ENCODE results near the gene EXOC3L4.
A peak's percentile ranks its signal among the peaks of the same experiment; 100 is the strongest.

The EXOC3L4 gene

DNA sequence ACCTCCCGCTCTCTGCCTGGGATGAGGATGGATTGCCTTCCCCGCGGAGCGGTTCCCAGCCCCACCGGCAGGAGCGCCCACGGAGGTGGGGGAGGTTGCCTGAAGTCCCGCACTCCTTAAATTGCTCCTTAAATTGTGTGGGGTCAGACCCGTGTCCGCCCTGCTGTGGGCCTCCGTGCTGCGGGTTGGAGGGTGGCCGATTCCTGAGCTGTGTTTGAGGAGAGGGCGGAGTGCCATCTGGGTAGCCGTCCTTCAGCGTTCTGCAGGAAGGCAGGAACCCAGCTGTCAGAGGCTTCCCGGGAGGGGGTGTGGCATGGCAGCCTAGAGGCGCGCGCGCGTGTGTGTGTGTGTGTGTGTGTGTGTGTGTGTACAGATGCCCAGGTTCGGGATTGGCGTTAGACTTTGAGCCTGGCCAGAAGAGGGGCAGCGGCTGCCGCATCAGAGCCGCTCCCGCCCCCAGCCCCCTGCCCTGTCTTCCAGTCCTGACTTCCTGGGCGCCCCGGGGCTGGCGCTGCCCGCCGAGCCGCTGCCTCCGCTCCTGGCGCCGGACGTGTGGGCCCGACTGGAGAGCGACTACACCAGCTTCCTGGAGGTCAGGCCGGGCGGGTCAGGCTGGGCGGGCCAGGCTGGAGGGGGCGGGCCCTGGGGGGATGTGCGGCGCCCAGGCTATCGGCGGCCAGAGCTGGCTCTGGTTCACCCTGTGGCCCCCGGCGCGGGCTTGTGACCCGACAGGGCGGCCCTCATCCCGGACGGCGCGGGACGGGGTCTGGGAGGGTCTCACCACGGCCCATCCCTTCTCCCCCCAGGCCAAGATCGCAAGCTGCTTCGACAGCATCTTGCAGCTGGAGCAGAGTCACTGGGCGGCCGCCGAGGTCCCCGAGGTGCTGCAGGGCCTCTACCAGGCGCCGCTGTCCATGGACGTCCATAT, 9.2 kb downstream of the EXOC3L4 start:
- TF ChIP-seq, protein P1, sequence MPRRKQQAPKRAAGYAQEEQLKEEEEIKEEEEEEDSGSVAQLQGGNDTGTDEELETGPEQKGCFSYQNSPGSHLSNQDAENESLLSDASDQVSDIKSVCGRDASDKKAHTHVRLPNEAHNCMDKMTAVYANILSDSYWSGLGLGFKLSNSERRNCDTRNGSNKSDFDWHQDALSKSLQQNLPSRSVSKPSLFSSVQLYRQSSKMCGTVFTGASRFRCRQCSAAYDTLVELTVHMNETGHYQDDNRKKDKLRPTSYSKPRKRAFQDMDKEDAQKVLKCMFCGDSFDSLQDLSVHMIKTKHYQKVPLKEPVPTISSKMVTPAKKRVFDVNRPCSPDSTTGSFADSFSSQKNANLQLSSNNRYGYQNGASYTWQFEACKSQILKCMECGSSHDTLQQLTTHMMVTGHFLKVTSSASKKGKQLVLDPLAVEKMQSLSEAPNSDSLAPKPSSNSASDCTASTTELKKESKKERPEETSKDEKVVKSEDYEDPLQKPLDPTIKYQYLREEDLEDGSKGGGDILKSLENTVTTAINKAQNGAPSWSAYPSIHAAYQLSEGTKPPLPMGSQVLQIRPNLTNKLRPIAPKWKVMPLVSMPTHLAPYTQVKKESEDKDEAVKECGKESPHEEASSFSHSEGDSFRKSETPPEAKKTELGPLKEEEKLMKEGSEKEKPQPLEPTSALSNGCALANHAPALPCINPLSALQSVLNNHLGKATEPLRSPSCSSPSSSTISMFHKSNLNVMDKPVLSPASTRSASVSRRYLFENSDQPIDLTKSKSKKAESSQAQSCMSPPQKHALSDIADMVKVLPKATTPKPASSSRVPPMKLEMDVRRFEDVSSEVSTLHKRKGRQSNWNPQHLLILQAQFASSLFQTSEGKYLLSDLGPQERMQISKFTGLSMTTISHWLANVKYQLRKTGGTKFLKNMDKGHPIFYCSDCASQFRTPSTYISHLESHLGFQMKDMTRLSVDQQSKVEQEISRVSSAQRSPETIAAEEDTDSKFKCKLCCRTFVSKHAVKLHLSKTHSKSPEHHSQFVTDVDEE (CRISPR knock-in tag; IDR thresholded peaks at IDR 0.05) = no peak
- TF ChIP-seq ZFP3 (CRISPR knock-in tag; IDR thresholded peaks at IDR 0.05) (no peak), ZNF565 (CRISPR knock-in tag; conservative IDR thresholded peaks at IDR 0.05; ENCODE audit: low read depth) (no peak), ARNTL (CRISPR knock-in tag; IDR thresholded peaks at IDR 0.05; ENCODE audit: borderline replicate concordance, low read depth) (no peak), ZNF70 (CRISPR knock-in tag; IDR thresholded peaks at IDR 0.05) (no peak), GLIS3 (CRISPR knock-in tag; IDR thresholded peaks at IDR 0.05) (no peak)
- TF ChIP-seq, protein P2, sequence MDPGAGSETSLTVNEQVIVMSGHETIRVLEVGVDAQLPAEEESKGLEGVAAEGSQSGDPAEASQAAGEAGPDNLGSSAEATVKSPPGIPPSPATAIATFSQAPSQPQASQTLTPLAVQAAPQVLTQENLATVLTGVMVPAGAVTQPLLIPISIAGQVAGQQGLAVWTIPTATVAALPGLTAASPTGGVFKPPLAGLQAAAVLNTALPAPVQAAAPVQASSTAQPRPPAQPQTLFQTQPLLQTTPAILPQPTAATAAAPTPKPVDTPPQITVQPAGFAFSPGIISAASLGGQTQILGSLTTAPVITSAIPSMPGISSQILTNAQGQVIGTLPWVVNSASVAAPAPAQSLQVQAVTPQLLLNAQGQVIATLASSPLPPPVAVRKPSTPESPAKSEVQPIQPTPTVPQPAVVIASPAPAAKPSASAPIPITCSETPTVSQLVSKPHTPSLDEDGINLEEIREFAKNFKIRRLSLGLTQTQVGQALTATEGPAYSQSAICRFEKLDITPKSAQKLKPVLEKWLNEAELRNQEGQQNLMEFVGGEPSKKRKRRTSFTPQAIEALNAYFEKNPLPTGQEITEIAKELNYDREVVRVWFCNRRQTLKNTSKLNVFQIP (CRISPR knock-in tag; IDR thresholded peaks at IDR 0.05; ENCODE audit: borderline replicate concordance, low read depth) = no peak
- peak; percentile 64 for ATAC-seq

DNA sequence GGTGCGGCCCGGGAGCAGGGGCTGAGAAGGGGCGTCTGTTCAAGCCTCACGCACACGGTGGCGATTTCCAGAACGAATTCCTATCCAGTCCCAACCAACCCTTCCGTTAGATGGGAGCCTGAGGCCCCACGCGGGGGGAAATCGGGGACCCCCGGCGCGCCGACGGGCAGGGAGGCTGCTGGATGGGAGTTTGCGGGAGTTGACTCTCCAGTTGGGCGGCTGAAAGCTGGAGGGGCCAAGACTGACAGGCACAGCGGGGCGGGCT, 9.8 kb downstream of the EXOC3L4 start:
- no peak for ATAC-seq
- TF ChIP-seq, protein P2 (CRISPR knock-in tag; IDR thresholded peaks at IDR 0.05; ENCODE audit: borderline replicate concordance, low read depth) = no peak
- TF ChIP-seq, protein P3, sequence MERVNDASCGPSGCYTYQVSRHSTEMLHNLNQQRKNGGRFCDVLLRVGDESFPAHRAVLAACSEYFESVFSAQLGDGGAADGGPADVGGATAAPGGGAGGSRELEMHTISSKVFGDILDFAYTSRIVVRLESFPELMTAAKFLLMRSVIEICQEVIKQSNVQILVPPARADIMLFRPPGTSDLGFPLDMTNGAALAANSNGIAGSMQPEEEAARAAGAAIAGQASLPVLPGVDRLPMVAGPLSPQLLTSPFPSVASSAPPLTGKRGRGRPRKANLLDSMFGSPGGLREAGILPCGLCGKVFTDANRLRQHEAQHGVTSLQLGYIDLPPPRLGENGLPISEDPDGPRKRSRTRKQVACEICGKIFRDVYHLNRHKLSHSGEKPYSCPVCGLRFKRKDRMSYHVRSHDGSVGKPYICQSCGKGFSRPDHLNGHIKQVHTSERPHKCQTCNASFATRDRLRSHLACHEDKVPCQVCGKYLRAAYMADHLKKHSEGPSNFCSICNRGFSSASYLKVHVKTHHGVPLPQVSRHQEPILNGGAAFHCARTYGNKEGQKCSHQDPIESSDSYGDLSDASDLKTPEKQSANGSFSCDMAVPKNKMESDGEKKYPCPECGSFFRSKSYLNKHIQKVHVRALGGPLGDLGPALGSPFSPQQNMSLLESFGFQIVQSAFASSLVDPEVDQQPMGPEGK (CRISPR knock-in tag; IDR thresholded peaks at IDR 0.05; ENCODE audit: borderline replicate concordance) = no peak
- TF ChIP-seq RARB (CRISPR knock-in tag; IDR thresholded peaks at IDR 0.05) (no peak), ZNF8 (CRISPR knock-in tag; IDR thresholded peaks at IDR 0.05) (no peak), TOX (CRISPR knock-in tag; IDR thresholded peaks at IDR 0.05; ENCODE audit: borderline replicate concordance) (no peak), ZNF70 (CRISPR knock-in tag; IDR thresholded peaks at IDR 0.05) (no peak), PPARA (CRISPR knock-in tag; IDR thresholded peaks at IDR 0.05; ENCODE audit: borderline replicate concordance) (no peak), BACH2 (CRISPR knock-in tag; IDR thresholded peaks at IDR 0.05; ENCODE audit: borderline replicate concordance) (no peak), TCF4 (CRISPR knock-in tag; IDR thresholded peaks at IDR 0.05; ENCODE audit: borderline replicate concordance) (no peak), ARNTL (CRISPR knock-in tag; IDR thresholded peaks at IDR 0.05; ENCODE audit: borderline replicate concordance, low read depth) (no peak), OSR1 (CRISPR knock-in tag; IDR thresholded peaks at IDR 0.05) (no peak), GLIS3 (CRISPR knock-in tag; IDR thresholded peaks at IDR 0.05) (no peak), ZNF565 (CRISPR knock-in tag; conservative IDR thresholded peaks at IDR 0.05; ENCODE audit: low read depth) (no peak), ZC3H10 (CRISPR knock-in tag; IDR thresholded peaks at IDR 0.05) (no peak), SNAI2 (CRISPR knock-in tag; IDR thresholded peaks at IDR 0.05) (no peak)
- TF ChIP-seq, protein P1 (CRISPR knock-in tag; IDR thresholded peaks at IDR 0.05) = no peak
- TF ChIP-seq, protein P4, sequence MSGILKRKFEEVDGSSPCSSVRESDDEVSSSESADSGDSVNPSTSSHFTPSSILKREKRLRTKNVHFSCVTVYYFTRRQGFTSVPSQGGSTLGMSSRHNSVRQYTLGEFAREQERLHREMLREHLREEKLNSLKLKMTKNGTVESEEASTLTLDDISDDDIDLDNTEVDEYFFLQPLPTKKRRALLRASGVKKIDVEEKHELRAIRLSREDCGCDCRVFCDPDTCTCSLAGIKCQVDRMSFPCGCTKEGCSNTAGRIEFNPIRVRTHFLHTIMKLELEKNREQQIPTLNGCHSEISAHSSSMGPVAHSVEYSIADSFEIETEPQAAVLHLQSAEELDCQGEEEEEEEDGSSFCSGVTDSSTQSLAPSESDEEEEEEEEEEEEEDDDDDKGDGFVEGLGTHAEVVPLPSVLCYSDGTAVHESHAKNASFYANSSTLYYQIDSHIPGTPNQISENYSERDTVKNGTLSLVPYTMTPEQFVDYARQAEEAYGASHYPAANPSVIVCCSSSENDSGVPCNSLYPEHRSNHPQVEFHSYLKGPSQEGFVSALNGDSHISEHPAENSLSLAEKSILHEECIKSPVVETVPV (CRISPR knock-in tag; IDR thresholded peaks at IDR 0.05) = no peak
